ENCODE measurements around the gene TARBP1. TPM values are rescaled to one million over a fixed set of nuclear protein-coding genes. Genes with fewer than 3 reads are reported as not detected.

Gene TARBP1
- total and polyA plus RNA-seq, 2 of the 13 experiments (the other 11 are each of a cell fraction or from before 2014, with no cell fraction given) = 37.7 to 67.0 TPM

DNA sequence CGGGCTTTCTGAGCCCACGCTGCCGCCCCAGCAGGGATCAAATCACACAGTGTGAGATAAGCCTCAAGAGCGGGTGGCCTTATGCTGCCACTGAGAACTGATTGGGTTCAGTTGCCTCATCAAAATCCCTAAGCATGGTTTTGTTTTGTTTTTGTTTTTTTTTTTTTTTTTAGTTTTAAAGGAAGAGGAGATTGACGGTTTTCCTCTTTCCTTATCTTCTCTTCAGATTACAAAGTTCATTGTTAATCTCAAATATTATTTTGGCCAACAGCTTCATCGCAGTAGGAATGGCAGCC is 105.1 kb downstream of the TARBP1 start:
- Histone ChIP-seq H3K9me3 (ENCODE audit: low read length) (no peaks in the 10 kb centered on the region), H3K36me3 (replicated peaks in 1 of 2; ENCODE audit: control insufficient read depth in 1 of 2, insufficient read depth in 2 of 2, low read length in 2 of 2) (peaks cover 5 to 29% of the 10 kb centered on the region in 2 experiments; a peak in 4 of 5 replicates), H3K4me3 (replicated peaks in 1 of 3; ENCODE audit: insufficient read depth in 1 of 3, low read depth in 2 of 3, low read length in 3 of 3) (peak overlapping the region; percentile 76 to 89 (median 80)), H2AFZ (ENCODE audit: low read length) (no peak overlapping the region), H4K20me1 (ENCODE audit: insufficient read depth, low read length) (no peaks in the 10 kb centered on the region), H3K27ac (ENCODE audit: extremely low read length, insufficient read depth, low read length) (peak overlapping the region; percentile 94), H3K9ac (ENCODE audit: insufficient read depth, low read depth, low read length) (peak overlapping the region; percentile 94), H3K79me2 (ENCODE audit: insufficient read depth, low read length) (peaks cover 32% of the 10 kb centered on the region), H3K27me3 (ENCODE audit: control insufficient read depth in 1 of 2, insufficient read depth in 2 of 2, low read length in 2 of 2) (no peaks in the 10 kb centered on the region; a peak in 1 of 5 replicates), H3K4me2 (ENCODE audit: low read depth, low read length) (peak overlapping the region; percentile 79), H3K4me1 (ENCODE audit: insufficient read depth, low read length) (peaks cover 53% of the 10 kb centered on the region)
- ChIA-PET CTCF (ENCODE audit: low intra/inter-chr PET ratio, low total read pairs) (no interaction called here), POLR2A (interaction anchor here (0.8 to 2.3 kb wide), 12 partner anchors 8 to 104 kb away, joined by 3 to 37 read pairs (median 6); no protein-coding TSS in a partner anchor)
- no peak for DNase-seq (ENCODE audit: low spot score)
- WGBS (ENCODE audit: low lambda C conversion rate) = 2% methylated on average over 6 of the region's 6 CpGs
- intact Hi-C loops (cut with micrococcal nuclease; ENCODE audit: unreplicated experiment) (loop anchor here (1.0 to 5.0 kb wide), 2 partner anchors 47 to 62 kb away; no protein-coding TSS in a partner anchor), in situ Hi-C loops (cut with HindIII; ENCODE audit: extremely low pct_ligation_motif_present, low pct_unique_long_range_greater_than_20kb) (no loop called here)
- BruUV-seq (replicated peaks) = no TSS peak
- no peak for ATAC-seq
- FAIRE-seq = no peak
- TF ChIP-seq NFIC (IDR thresholded peaks at IDR 0.05; ENCODE audit: low read length) (no peak), SRF (IDR thresholded peaks at IDR 0.05; ENCODE audit: low read depth, low read length) (no peak), TRIM24 (CRISPR knock-in tag; IDR thresholded peaks at IDR 0.05) (no peak), FOXP1 (IDR thresholded peaks at IDR 0.05) (no peak), FOXP1 (CRISPR knock-in tag; IDR thresholded peaks at IDR 0.05) (no peak), ZNF678 (CRISPR knock-in tag; IDR thresholded peaks at IDR 0.05) (no peak), ZNF317 (CRISPR knock-in tag; IDR thresholded peaks at IDR 0.05) (no peak)
- TF ChIP-seq, protein P1, sequence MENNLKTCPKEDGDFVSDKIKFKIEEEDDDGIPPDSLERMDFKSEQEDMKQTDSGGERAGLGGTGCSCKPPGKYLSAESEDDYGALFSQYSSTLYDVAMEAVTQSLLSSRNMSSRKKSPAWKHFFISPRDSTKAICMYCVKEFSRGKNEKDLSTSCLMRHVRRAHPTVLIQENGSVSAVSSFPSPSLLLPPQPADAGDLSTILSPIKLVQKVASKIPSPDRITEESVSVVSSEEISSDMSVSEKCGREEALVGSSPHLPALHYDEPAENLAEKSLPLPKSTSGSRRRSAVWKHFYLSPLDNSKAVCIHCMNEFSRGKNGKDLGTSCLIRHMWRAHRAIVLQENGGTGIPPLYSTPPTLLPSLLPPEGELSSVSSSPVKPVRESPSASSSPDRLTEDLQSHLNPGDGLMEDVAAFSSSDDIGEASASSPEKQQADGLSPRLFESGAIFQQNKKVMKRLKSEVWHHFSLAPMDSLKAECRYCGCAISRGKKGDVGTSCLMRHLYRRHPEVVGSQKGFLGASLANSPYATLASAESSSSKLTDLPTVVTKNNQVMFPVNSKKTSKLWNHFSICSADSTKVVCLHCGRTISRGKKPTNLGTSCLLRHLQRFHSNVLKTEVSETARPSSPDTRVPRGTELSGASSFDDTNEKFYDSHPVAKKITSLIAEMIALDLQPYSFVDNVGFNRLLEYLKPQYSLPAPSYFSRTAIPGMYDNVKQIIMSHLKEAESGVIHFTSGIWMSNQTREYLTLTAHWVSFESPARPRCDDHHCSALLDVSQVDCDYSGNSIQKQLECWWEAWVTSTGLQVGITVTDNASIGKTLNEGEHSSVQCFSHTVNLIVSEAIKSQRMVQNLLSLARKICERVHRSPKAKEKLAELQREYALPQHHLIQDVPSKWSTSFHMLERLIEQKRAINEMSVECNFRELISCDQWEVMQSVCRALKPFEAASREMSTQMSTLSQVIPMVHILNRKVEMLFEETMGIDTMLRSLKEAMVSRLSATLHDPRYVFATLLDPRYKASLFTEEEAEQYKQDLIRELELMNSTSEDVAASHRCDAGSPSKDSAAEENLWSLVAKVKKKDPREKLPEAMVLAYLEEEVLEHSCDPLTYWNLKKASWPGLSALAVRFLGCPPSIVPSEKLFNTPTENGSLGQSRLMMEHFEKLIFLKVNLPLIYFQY (CRISPR knock-in tag; IDR thresholded peaks at IDR 0.05; ENCODE audit: borderline replicate concordance) = no peak
- TF ChIP-seq, protein P2, sequence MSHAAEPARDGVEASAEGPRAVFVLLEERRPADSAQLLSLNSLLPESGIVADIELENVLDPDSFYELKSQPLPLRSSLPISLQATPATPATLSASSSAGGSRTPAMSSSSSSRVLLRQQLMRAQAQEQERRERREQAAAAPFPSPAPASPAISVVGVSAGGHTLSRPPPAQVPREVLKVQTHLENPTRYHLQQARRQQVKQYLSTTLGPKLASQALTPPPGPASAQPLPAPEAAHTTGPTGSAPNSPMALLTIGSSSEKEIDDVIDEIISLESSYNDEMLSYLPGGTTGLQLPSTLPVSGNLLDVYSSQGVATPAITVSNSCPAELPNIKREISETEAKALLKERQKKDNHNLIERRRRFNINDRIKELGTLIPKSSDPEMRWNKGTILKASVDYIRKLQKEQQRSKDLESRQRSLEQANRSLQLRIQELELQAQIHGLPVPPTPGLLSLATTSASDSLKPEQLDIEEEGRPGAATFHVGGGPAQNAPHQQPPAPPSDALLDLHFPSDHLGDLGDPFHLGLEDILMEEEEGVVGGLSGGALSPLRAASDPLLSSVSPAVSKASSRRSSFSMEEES (CRISPR knock-in tag; IDR thresholded peaks at IDR 0.05) = no peak
